ENCODE measurements around the gene PCA3. TPM values are rescaled to one million over a fixed set of nuclear protein-coding genes. Genes with fewer than 3 reads are reported as not detected.

Gene PCA3
- total and polyA plus RNA-seq, 2 of the 8 experiments (the other 6 are each of a cell fraction or from before 2014, with no cell fraction given): not detected

- no peaks in the 10 kb centered on the region for H4K20me1 ChIP-seq (replicated peaks in 1 of 2; ENCODE audit: control insufficient read depth in 1 of 2, insufficient read depth in 2 of 2, low read length in 2 of 2)
- DNase-seq (ENCODE audit: low read depth in 1 of 2, low spot score in 2 of 2) (no peak), FAIRE-seq (no peak)
- H3K4me2 ChIP-seq (ENCODE audit: insufficient read depth in 1 of 2, low read depth in 2 of 2, low read length in 2 of 2): no peak overlapping the region
- H3K23me2 ChIP-seq (ENCODE audit: low read depth, low read length): no peaks in the 10 kb centered on the region
- WGBS, 2 experiments (ENCODE audit: extremely low coverage in 1 of 2, insufficient coverage in 1 of 2, insufficient read length in 1 of 2, insufficient replicate concordance in 2 of 2, low coverage in 1 of 2, low lambda C conversion rate in 2 of 2, missing lambda C conversion rate in 1 of 2): 88% methylated on average over 6 of the region's 6 CpGs; no CpG with 5 or more reads in 1 of the 2 experiments
- H2AK5ac ChIP-seq (ENCODE audit: low read depth, low read length): no peak overlapping the region
- H3K14ac ChIP-seq (ENCODE audit: insufficient read length): no peak overlapping the region
- no peak overlapping the region for H2BK5ac ChIP-seq (ENCODE audit: low read depth, low read length)
- CTCF ChIA-PET (ENCODE audit: partially characterized antibody): interaction anchor here (0.9 to 8.2 kb wide), 13 partner anchors 61 to 479 kb away, joined by 3 to 217 read pairs (median 4); partner anchors contain the start of gene PRUNE2
- no peaks in the 10 kb centered on the region for H3K27me3 ChIP-seq (replicated peaks in 1 of 4; ENCODE audit: control insufficient read depth in 3 of 4, extremely low read depth in 1 of 4, insufficient read depth in 3 of 4, low read length in 3 of 4)
- H4K91ac ChIP-seq (replicated peaks; ENCODE audit: insufficient read length, low read length): no peak overlapping the region
- H2AFZ ChIP-seq (ENCODE audit: low read length): no peak overlapping the region
- no peak overlapping the region for H4K8ac ChIP-seq (ENCODE audit: extremely low read depth, insufficient read depth, low read length)
- H3K4me1 ChIP-seq (replicated peaks in 1 of 4; ENCODE audit: control insufficient read depth in 3 of 4, insufficient read depth in 4 of 4, low read length in 3 of 4): no peaks in the 10 kb centered on the region
- no peak for TF ChIP-seq HDAC6 (IDR thresholded peaks at IDR 0.05; ENCODE audit: low read depth, low read length)
- TF ChIP-seq GTF2F1 (IDR thresholded peaks at IDR 0.05; ENCODE audit: borderline replicate concordance, low read depth, low read length): no peak
- TF ChIP-seq SIRT6 (IDR thresholded peaks at IDR 0.05; ENCODE audit: low read length): no peak
- TF ChIP-seq RXRA (IDR thresholded peaks at IDR 0.05; ENCODE audit: insufficient read depth, low read depth, low read length): no peak
- TF ChIP-seq MAFK (IDR thresholded peaks at IDR 0.05; ENCODE audit: low read depth, low read length): no peak
- no peak for TF ChIP-seq ATF3 (IDR thresholded peaks at IDR 0.05; ENCODE audit: insufficient read depth, low read depth, low read length)
- no peak for TF ChIP-seq SRF (IDR thresholded peaks at IDR 0.05; ENCODE audit: low read depth, low read length)
- TF ChIP-seq CTBP2 (IDR thresholded peaks at IDR 0.05; ENCODE audit: borderline replicate concordance, insufficient read depth, insufficient read length, low read length): no peak
- no peak overlapping the region for H4K5ac ChIP-seq (ENCODE audit: insufficient read length, low read depth, low read length)
- H3K4ac ChIP-seq (replicated peaks; ENCODE audit: insufficient read length, low read depth, low read length): no peak overlapping the region
- no peaks in the 10 kb centered on the region for H3K36me3 ChIP-seq (ENCODE audit: control insufficient read depth in 2 of 4, insufficient read depth in 4 of 4, low read length in 3 of 4)
- H2BK15ac ChIP-seq (ENCODE audit: low read length): no peak overlapping the region
- H3K79me2 ChIP-seq (ENCODE audit: control insufficient read depth in 1 of 2, insufficient read depth in 2 of 2, low read length in 2 of 2): no peaks in the 10 kb centered on the region
- H3K79me1 ChIP-seq (ENCODE audit: low read depth, low read length): no peaks in the 10 kb centered on the region
- H2BK12ac ChIP-seq (ENCODE audit: low read depth, low read length): no peak overlapping the region
- no peak overlapping the region for H3K27ac ChIP-seq (ENCODE audit: low read depth, low read length)
- no peak overlapping the region for H2BK20ac ChIP-seq (ENCODE audit: low read length)
- H3K4me3 ChIP-seq (ENCODE audit: extremely low read depth in 1 of 4, insufficient read depth in 2 of 4, low read depth in 3 of 4, low read length in 4 of 4): no peak overlapping the region
- H3K18ac ChIP-seq (ENCODE audit: extremely low read depth, low read length): no peak overlapping the region
- no peak overlapping the region for H3K9ac ChIP-seq (replicated peaks in 1 of 4; ENCODE audit: extremely low read depth in 1 of 4, low read depth in 3 of 4, low read length in 3 of 4)
- H3K23ac ChIP-seq (ENCODE audit: insufficient read length): no peak overlapping the region
- POLR2A ChIA-PET (ENCODE audit: partially characterized antibody): no interaction called here
- no peak overlapping the region for H2BK120ac ChIP-seq (replicated peaks; ENCODE audit: low read depth, low read length)
- no peaks in the 10 kb centered on the region for H3K9me3 ChIP-seq (ENCODE audit: insufficient read depth in 2 of 2, low read depth in 1 of 2, low read length in 1 of 2)
- H3K56ac ChIP-seq (replicated peaks; ENCODE audit: insufficient read length, low read depth, low read length): no peak overlapping the region
These were observed 48.4 kb downstream of the PCA3 start for GRCh38 chr9:76812591-76812990.

All from H1 (cell line).